Fibroblast of skin of left biceps (primary cell): ENCODE results near the gene ONECUT3.
A peak's percentile ranks its signal among the peaks of the same experiment; 100 is the strongest.

Experiments
- DNase-seq, 2 experiments: peaks; one replicate each; pipeline ENCODE4 v3.0.0-alpha.2; 2013; ENCODE audit warnings: low read depth in 2 of 2

The ONECUT3 gene

GRCh38 chr19:1739960-1740629 is 13.2 kb upstream of the ONECUT3 start:
- DNase-seq: no peak

- DNase-seq: no peak
Observed at GRCh38 chr19:1742989-1743696, 10.2 kb upstream of the ONECUT3 start.

GRCh38 chr19:1744133-1744665 is 9.1 kb upstream of the ONECUT3 start:
- no peak for DNase-seq

GRCh38 chr19:1744822-1745563 is 8.3 kb upstream of the ONECUT3 start:
- no peak for DNase-seq

- no peak for DNase-seq
Observed at GRCh38 chr19:1745589-1746031, 7.7 kb upstream of the ONECUT3 start.

- no peak for DNase-seq
Observed at GRCh38 chr19:1746401-1747284, 6.7 kb upstream of the ONECUT3 start.

GRCh38 chr19:1747285-1748114 is 5.8 kb upstream of the ONECUT3 start:
- peak; percentile 60 to 67 for DNase-seq

GRCh38 chr19:1748115-1748872 is 5.0 kb upstream of the ONECUT3 start:
- no peak for DNase-seq

GRCh38 chr19:1748873-1749341 is 4.4 kb upstream of the ONECUT3 start:
- DNase-seq: no peak

GRCh38 chr19:1749373-1750342 is 3.6 kb upstream of the ONECUT3 start:
- no peak for DNase-seq

- DNase-seq: no peak
Observed at GRCh38 chr19:1750343-1751021, 2.8 kb upstream of the ONECUT3 start.

GRCh38 chr19:1751367-1752008 is 1.8 kb upstream of the ONECUT3 start:
- DNase-seq: no peak

GRCh38 chr19:1752009-1752756 is 1.1 kb upstream of the ONECUT3 start:
- DNase-seq: no peak

GRCh38 chr19:1754018-1754635 is 821 bp downstream of the ONECUT3 start:
- DNase-seq: no peak

GRCh38 chr19:1754636-1755466 is 1.5 kb downstream of the ONECUT3 start:
- no peak for DNase-seq
